ENCODE results near the gene XPR1. TPM values are rescaled to one million over a fixed set of nuclear protein-coding genes. Genes with fewer than 3 reads are reported as not detected.

XPR1 gene
- total and polyA plus RNA-seq, 2 of the 8 experiments (the other 6 are each of a cell fraction or from before 2014, with no cell fraction given) = 28.6 to 43.9 TPM

GRCh38 chr1:180785887-180786286 lies 154.1 kb downstream of the XPR1 start (continued):
- TF ChIP-seq, protein P1, sequence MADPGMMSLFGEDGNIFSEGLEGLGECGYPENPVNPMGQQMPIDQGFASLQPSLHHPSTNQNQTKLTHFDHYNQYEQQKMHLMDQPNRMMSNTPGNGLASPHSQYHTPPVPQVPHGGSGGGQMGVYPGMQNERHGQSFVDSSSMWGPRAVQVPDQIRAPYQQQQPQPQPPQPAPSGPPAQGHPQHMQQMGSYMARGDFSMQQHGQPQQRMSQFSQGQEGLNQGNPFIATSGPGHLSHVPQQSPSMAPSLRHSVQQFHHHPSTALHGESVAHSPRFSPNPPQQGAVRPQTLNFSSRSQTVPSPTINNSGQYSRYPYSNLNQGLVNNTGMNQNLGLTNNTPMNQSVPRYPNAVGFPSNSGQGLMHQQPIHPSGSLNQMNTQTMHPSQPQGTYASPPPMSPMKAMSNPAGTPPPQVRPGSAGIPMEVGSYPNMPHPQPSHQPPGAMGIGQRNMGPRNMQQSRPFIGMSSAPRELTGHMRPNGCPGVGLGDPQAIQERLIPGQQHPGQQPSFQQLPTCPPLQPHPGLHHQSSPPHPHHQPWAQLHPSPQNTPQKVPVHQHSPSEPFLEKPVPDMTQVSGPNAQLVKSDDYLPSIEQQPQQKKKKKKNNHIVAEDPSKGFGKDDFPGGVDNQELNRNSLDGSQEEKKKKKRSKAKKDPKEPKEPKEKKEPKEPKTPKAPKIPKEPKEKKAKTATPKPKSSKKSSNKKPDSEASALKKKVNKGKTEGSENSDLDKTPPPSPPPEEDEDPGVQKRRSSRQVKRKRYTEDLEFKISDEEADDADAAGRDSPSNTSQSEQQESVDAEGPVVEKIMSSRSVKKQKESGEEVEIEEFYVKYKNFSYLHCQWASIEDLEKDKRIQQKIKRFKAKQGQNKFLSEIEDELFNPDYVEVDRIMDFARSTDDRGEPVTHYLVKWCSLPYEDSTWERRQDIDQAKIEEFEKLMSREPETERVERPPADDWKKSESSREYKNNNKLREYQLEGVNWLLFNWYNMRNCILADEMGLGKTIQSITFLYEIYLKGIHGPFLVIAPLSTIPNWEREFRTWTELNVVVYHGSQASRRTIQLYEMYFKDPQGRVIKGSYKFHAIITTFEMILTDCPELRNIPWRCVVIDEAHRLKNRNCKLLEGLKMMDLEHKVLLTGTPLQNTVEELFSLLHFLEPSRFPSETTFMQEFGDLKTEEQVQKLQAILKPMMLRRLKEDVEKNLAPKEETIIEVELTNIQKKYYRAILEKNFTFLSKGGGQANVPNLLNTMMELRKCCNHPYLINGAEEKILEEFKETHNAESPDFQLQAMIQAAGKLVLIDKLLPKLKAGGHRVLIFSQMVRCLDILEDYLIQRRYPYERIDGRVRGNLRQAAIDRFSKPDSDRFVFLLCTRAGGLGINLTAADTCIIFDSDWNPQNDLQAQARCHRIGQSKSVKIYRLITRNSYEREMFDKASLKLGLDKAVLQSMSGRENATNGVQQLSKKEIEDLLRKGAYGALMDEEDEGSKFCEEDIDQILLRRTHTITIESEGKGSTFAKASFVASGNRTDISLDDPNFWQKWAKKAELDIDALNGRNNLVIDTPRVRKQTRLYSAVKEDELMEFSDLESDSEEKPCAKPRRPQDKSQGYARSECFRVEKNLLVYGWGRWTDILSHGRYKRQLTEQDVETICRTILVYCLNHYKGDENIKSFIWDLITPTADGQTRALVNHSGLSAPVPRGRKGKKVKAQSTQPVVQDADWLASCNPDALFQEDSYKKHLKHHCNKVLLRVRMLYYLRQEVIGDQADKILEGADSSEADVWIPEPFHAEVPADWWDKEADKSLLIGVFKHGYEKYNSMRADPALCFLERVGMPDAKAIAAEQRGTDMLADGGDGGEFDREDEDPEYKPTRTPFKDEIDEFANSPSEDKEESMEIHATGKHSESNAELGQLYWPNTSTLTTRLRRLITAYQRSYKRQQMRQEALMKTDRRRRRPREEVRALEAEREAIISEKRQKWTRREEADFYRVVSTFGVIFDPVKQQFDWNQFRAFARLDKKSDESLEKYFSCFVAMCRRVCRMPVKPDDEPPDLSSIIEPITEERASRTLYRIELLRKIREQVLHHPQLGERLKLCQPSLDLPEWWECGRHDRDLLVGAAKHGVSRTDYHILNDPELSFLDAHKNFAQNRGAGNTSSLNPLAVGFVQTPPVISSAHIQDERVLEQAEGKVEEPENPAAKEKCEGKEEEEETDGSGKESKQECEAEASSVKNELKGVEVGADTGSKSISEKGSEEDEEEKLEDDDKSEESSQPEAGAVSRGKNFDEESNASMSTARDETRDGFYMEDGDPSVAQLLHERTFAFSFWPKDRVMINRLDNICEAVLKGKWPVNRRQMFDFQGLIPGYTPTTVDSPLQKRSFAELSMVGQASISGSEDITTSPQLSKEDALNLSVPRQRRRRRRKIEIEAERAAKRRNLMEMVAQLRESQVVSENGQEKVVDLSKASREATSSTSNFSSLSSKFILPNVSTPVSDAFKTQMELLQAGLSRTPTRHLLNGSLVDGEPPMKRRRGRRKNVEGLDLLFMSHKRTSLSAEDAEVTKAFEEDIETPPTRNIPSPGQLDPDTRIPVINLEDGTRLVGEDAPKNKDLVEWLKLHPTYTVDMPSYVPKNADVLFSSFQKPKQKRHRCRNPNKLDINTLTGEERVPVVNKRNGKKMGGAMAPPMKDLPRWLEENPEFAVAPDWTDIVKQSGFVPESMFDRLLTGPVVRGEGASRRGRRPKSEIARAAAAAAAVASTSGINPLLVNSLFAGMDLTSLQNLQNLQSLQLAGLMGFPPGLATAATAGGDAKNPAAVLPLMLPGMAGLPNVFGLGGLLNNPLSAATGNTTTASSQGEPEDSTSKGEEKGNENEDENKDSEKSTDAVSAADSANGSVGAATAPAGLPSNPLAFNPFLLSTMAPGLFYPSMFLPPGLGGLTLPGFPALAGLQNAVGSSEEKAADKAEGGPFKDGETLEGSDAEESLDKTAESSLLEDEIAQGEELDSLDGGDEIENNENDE (IDR thresholded peaks at IDR 0.05; ENCODE audit: insufficient replicate concordance, low read length) = no peak
- TF ChIP-seq EZH2 (IDR thresholded peaks at IDR 0.05; ENCODE audit: low read depth, low read length, severe bottlenecking) (no peak), EP300 (IDR thresholded peaks at IDR 0.05; ENCODE audit: borderline replicate concordance in 1 of 2, low read depth in 2 of 2, low read length in 2 of 2) (no peak), FOSL1 (IDR thresholded peaks at IDR 0.05; ENCODE audit: insufficient read depth, low read depth, low read length) (no peak)

Measured in H1 (cell line).